GM12874 (cell line): ENCODE measurements around the gene ZRANB2.

Experiments used
- TF ChIP-seq, protein P1 (sequence below): IDR thresholded peaks from 2 replicates; pipeline ENCODE4 v1.5.1; 2011; ENCODE audit warnings: low read depth, mild to moderate bottlenecking, control low read depth, low read length, moderate library complexity; ENCODE audit not compliant: insufficient read depth

The ZRANB2 gene

DNA sequence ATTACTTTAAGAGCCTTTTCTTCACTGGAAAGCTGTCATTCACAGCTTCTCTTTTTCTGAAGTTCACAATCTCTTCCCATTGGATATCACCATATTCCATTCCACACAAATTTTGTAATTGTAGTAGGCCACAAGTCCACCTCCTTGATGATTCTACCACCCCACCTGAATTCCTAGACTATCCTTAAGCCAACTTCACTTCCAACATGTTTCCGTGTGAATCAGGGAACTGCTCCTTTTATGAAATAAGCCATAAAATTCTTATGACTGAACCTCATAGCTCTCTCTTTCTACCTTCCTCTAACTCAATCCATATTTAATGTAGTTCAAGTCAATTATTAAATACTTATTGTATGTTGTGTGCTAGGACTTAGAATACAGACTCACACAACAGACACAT lies 16.6 kb upstream of the ZRANB2 start:
- TF ChIP-seq, protein P1, sequence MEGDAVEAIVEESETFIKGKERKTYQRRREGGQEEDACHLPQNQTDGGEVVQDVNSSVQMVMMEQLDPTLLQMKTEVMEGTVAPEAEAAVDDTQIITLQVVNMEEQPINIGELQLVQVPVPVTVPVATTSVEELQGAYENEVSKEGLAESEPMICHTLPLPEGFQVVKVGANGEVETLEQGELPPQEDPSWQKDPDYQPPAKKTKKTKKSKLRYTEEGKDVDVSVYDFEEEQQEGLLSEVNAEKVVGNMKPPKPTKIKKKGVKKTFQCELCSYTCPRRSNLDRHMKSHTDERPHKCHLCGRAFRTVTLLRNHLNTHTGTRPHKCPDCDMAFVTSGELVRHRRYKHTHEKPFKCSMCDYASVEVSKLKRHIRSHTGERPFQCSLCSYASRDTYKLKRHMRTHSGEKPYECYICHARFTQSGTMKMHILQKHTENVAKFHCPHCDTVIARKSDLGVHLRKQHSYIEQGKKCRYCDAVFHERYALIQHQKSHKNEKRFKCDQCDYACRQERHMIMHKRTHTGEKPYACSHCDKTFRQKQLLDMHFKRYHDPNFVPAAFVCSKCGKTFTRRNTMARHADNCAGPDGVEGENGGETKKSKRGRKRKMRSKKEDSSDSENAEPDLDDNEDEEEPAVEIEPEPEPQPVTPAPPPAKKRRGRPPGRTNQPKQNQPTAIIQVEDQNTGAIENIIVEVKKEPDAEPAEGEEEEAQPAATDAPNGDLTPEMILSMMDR, result no peak

DNA sequence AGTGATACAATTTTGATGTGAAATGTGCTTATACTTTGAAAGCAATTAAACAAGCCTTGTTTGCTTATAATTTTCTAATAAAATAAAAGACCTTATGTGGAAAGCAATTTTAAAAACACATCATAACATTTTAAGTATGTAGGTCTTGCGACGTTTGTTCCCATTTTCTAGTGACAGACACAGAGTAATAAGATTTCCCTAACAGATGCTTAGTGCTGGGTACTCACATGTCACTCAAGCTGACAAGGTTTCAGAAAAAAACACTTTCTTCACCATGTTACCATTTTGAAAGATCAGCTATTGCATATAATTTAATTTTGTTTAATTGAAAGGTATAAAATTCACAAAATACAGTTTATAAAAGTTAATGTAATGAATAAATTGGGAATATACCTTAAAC lies 14.1 kb upstream of the ZRANB2 start:
- TF ChIP-seq, protein P1, result no peak

DNA sequence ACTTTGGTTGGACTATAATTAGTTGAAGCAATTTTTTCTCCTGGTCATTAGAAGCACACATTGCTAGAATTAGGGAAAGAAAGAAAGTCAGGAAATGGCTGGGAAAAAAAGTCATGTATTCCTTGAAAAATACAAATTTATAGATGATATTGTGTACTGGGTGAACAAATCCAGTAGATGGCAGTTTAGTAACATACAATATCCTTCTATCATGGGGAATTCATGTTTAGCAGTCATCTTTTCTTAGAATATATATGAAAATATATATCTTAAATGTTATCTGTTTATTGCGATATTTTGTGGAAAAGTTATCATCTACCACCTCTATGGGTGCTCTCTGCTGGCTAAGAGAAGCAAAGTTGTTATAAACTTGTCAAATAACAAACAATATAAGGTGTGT lies 13.1 kb upstream of the ZRANB2 start:
- TF ChIP-seq, protein P1, result no peak

DNA sequence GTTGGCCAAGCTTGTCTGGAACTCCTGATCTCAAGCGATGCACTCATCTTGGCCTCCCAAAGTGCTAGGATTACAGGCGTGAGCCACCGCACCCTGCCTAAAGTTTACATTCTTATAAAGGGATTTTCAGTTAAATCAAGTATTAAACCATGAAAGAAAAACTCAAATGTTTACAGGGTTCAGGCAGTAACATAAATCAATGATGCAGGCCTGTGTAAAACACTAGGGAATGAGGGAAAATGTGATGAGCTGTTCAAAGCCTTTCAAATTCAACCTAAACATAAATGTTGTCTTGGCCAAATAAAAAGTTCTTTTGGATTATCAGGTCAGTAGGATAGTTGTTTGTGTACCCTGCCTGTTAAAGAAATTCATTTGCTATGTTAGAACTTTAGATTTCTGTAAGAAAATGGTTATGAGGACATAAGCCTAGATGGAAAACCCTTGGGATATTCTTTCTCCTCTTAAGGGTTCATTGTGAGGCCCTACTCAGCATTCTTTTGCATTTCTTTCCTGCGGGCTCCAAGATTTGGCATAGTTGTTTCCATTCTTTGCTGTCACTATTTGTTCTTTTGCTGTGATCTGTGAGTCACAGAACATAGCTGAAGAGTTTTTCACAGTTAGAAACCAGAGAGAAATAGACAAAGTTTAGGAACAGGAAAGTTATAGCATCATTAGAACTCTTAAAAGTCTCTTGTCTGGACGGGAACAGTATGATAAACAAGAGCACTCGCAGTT lies 8.9 kb upstream of the ZRANB2 start:
- TF ChIP-seq, protein P1, result no peak

DNA sequence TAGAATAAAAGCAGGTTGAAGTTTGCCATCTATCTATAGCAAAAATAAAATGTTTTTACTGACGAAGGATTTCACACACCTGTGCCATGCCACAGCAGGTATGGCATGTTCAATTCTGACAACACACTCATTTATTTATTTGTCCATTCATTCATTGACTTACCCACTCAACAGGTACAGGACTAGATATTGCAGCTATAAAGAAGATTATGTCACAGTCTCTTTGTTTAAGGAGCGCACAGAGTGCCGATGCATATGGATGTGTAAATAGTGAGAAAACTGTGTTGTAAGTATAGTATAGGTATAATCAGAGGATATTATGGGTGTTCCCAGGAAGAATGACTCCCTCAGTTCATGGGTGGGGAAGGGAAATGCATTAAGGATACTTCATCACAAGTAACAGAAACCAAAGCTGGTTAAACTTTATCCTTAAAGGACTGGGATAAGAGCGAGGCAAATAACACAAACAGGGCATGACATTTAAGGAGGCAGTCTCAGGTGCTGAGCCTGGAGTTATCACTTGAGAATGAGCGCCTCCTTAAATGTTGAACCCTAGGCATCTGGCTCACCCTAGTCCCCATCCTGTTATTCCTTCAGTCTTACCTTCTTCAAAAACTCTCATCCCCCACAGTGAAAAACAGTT lies 7.9 kb upstream of the ZRANB2 start:
- TF ChIP-seq, protein P1, result no peak

DNA sequence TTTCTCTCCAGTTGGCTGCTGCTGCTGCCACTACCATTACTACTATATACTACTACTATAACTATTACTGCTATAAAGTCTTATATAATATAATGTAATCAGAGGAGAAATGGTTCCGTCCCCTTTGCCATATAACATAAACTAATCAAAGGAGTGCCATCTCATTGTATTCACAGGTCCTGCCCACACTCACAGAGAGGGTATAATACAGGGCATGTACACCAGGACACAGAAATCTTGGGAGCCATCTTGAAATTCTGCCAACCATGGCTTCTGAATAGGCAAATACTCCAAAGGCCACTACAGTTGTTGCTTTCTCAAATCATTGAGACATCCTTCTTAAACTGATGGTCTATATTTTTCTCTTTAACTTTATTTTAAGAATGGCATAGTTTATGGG lies 6.9 kb upstream of the ZRANB2 start:
- TF ChIP-seq, protein P1, result no peak

DNA sequence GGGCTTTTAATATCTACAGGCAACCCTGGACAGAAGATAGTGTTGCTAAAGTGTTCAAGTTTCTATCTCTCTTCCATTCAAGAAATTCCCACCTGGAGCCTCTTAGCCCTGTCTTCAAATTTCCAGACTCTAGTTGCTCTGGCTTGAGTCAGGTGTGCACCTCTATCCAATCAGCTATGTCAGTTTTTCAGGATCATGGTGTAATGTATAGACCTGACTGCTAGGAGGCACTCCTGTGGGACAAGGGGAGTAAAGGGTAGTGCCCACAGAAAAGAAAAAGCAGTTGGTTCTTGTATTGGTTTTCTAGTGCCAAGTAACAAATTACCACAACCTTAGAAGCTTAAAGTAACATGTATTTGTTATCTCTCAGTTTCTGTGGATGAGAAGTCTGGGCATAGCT lies 6.2 kb upstream of the ZRANB2 start:
- TF ChIP-seq, protein P1, result no peak
